K562 (cell line): ENCODE measurements around the gene FGF5. TPM values are rescaled to one million over a fixed set of nuclear protein-coding genes. Genes with fewer than 3 reads are reported as not detected.
A peak's percentile ranks its signal among the peaks of the same experiment; 100 is the strongest.

ENCODE experiments used
- CAMTA2 ChIP-seq: fragments of 250-450 bp; sonication (Bioruptor Pico); conservative IDR thresholded peaks from 2 replicates; pipeline ENCODE4 v1.5.1; 2022
- CCNT2 ChIP-seq: IDR thresholded peaks from 2 replicates; pipeline ENCODE4 v1.6.1; 2011; ENCODE audit warnings: borderline replicate concordance, low read depth, mild to moderate bottlenecking, moderate library complexity, mixed read lengths, low read length; ENCODE audit not compliant: insufficient read length; ENCODE audit errors: extremely low read depth
- GATAD2B ChIP-seq: fragments of 450-650 bp; IDR thresholded peaks from 2 replicates; pipeline ENCODE4 v1.6.1; 2017; ENCODE audit warnings: mild to moderate bottlenecking, borderline replicate concordance
- KLF13 ChIP-seq: fragments of 450-650 bp; IDR thresholded peaks from 2 replicates; pipeline ENCODE4 v1.6.1; 2016; ENCODE audit warnings: missing genetic modification characterization, low read depth, mild to moderate bottlenecking, missing compliant biosample characterization, moderate library complexity, borderline replicate concordance
- MAFG ChIP-seq: fragments of 450-650 bp; conservative IDR thresholded peaks from 2 replicates; pipeline ENCODE4 v1.6.1; 2016; ENCODE audit warnings: missing genetic modification characterization, missing compliant biosample characterization
- POLR2B ChIP-seq: fragments of 450-650 bp; IDR thresholded peaks from 2 replicates; pipeline ENCODE4 v1.6.1; 2018; ENCODE audit warnings: low read depth; ENCODE audit not compliant: partially characterized antibody
- RB1 ChIP-seq: fragments of 450-650 bp; IDR thresholded peaks from 2 replicates; pipeline ENCODE4 v1.6.1; 2017; ENCODE audit warnings: low read depth, mild to moderate bottlenecking
- TCFL5 ChIP-seq: fragments of 250-450 bp; sonication (Bioruptor Pico); conservative IDR thresholded peaks from 2 replicates; pipeline ENCODE4 v1.6.1; 2021; ENCODE audit warnings: mild to moderate bottlenecking, moderate library complexity, matching md5 sums
- ZNF121 ChIP-seq: sonication (generic); formaldehyde crosslinking; conservative IDR thresholded peaks from 2 replicates; pipeline ENCODE4 v1.8.0; 2022; ENCODE audit warnings: missing genetic modification reagents
- ZNF395 ChIP-seq: fragments of 200-800 bp; sonication (Bioruptor generic); IDR thresholded peaks from 2 replicates; pipeline ENCODE4 v1.6.1; 2017; ENCODE audit warnings: missing genetic modification characterization, missing compliant biosample characterization
- polyA plus RNA-seq, 8 experiments: library from polyadenylated mRNA; depleted of rRNA in 4 of 8; stranded (reverse) in 5 of 8; unstranded in 3 of 8; fragments of >200 nt; fragmentation: Nextera tagmentation in 2 of 8; fragmentation: Illumina TruSeq in 1 of 8; extraction: Ambion mirVana in 2 of 8; extraction: Trizol in 1 of 8; gene quantifications; 2 replicates each; pipeline versions ENCODE4 v1.2.1 to v1.2.3, GENCODE V29; 2011 to 2014; ENCODE audit warnings: inconsistent platforms in 1 of 8, missing spikeins in 1 of 8
- total RNA-seq, 7 experiments: library from RNA; depleted of rRNA in 6 of 7; stranded (reverse); fragments of >200 nt in 6 of 7; fragmentation: Illumina TruSeq in 2 of 7; extraction: Trizol in 2 of 7; gene quantifications; 2 replicates each; pipeline versions ENCODE4 v1.2.1 to v1.2.3, GENCODE V29; 2011 to 2021; ENCODE audit warnings: low replicate concordance in 1 of 7
- TF ChIP-seq, protein P1 (sequence below): fragments of 200-800 bp; sonication (Bioruptor generic); IDR thresholded peaks from 2 replicates; pipeline ENCODE4 v1.6.1; 2016; ENCODE audit warnings: missing genetic modification characterization, missing compliant biosample characterization

Gene FGF5
- total and polyA plus RNA-seq, 9 of the 15 experiments (the other 6 are each of a cell fraction or from before 2014, with no cell fraction given), result 0.38 to 2.7 (median 1.1) TPM

GRCh38 chr4:80231180-80231579, 35.3 kb upstream of the FGF5 start (continued):
- TF ChIP-seq KLF13 (tag), result no peak
- TF ChIP-seq MAFG, result peak; percentile 19; the same call in 1 of the 2 replicates
- no peak for TF ChIP-seq ZNF395 (CRISPR knock-in tag)
- TF ChIP-seq, protein P1, sequence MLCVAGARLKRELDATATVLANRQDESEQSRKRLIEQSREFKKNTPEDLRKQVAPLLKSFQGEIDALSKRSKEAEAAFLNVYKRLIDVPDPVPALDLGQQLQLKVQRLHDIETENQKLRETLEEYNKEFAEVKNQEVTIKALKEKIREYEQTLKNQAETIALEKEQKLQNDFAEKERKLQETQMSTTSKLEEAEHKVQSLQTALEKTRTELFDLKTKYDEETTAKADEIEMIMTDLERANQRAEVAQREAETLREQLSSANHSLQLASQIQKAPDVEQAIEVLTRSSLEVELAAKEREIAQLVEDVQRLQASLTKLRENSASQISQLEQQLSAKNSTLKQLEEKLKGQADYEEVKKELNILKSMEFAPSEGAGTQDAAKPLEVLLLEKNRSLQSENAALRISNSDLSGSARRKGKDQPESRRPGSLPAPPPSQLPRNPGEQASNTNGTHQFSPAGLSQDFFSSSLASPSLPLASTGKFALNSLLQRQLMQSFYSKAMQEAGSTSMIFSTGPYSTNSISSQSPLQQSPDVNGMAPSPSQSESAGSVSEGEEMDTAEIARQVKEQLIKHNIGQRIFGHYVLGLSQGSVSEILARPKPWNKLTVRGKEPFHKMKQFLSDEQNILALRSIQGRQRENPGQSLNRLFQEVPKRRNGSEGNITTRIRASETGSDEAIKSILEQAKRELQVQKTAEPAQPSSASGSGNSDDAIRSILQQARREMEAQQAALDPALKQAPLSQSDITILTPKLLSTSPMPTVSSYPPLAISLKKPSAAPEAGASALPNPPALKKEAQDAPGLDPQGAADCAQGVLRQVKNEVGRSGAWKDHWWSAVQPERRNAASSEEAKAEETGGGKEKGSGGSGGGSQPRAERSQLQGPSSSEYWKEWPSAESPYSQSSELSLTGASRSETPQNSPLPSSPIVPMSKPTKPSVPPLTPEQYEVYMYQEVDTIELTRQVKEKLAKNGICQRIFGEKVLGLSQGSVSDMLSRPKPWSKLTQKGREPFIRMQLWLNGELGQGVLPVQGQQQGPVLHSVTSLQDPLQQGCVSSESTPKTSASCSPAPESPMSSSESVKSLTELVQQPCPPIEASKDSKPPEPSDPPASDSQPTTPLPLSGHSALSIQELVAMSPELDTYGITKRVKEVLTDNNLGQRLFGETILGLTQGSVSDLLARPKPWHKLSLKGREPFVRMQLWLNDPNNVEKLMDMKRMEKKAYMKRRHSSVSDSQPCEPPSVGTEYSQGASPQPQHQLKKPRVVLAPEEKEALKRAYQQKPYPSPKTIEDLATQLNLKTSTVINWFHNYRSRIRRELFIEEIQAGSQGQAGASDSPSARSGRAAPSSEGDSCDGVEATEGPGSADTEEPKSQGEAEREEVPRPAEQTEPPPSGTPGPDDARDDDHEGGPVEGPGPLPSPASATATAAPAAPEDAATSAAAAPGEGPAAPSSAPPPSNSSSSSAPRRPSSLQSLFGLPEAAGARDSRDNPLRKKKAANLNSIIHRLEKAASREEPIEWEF (CRISPR knock-in tag), result no peak
- TF ChIP-seq CAMTA2 (CRISPR knock-in tag), result no peak
- no peak for TF ChIP-seq POLR2B
- no peak for TF ChIP-seq TCFL5 (CRISPR knock-in tag)
- no peak for TF ChIP-seq RB1
- no peak for TF ChIP-seq GATAD2B
- TF ChIP-seq ZNF121, result no peak
- TF ChIP-seq CCNT2, result no peak
